ENCODE results near the gene NCOA3.

NCOA3 gene

GRCh38 chr20:47687095-47687987 is 185.7 kb downstream of the NCOA3 start:
- H3K4me1 Mint-ChIP-seq, result no peaks in the 10 kb centered on the region
- H3K9me3 Mint-ChIP-seq, result no peaks in the 10 kb centered on the region
- DNase-seq (ENCODE audit: low spot score in 2 of 2) (no peak), ATAC-seq (replicated peaks; ENCODE audit: extremely low read depth, poor library complexity, severe bottlenecking) (no peak)
- H3K27ac Mint-ChIP-seq (ENCODE audit: low read depth), result no peak overlapping the region
- H3K36me3 Mint-ChIP-seq (ENCODE audit: insufficient read depth), result peaks cover 2% of the 10 kb centered on the region
- no peak overlapping the region for H3K4me3 Mint-ChIP-seq
- H3K27me3 Mint-ChIP-seq, result peaks cover 45% of the 10 kb centered on the region

GRCh38 chr20:47688385-47689381 is 187.0 kb downstream of the NCOA3 start:
- H3K9me3 Mint-ChIP-seq, result no peaks in the 10 kb centered on the region
- H3K27me3 Mint-ChIP-seq, result peaks cover 45% of the 10 kb centered on the region
- H3K36me3 Mint-ChIP-seq (ENCODE audit: insufficient read depth), result peaks cover 2% of the 10 kb centered on the region
- DNase-seq (ENCODE audit: low spot score in 2 of 2) (no peak), ATAC-seq (replicated peaks; ENCODE audit: extremely low read depth, poor library complexity, severe bottlenecking) (no peak)
- H3K27ac Mint-ChIP-seq (ENCODE audit: low read depth), result no peak overlapping the region
- no peak overlapping the region for H3K4me3 Mint-ChIP-seq
- no peaks in the 10 kb centered on the region for H3K4me1 Mint-ChIP-seq

- Mint-ChIP-seq H3K9me3 (no peaks in the 10 kb centered on the region), H3K4me3 (no peak overlapping the region), H3K36me3 (ENCODE audit: insufficient read depth) (peaks cover 2% of the 10 kb centered on the region), H3K27ac (ENCODE audit: low read depth) (no peak overlapping the region), H3K27me3 (peaks cover 44% of the 10 kb centered on the region), H3K4me1 (no peaks in the 10 kb centered on the region)
- no peak for ATAC-seq (replicated peaks; ENCODE audit: extremely low read depth, poor library complexity, severe bottlenecking)
- DNase-seq (ENCODE audit: low spot score in 2 of 2), result no peak
Observed at GRCh38 chr20:47689731-47690130, 188.0 kb downstream of the NCOA3 start.

- Mint-ChIP-seq H3K9me3 (no peaks in the 10 kb centered on the region), H3K36me3 (ENCODE audit: insufficient read depth) (peaks cover 2% of the 10 kb centered on the region), H3K27ac (ENCODE audit: low read depth) (no peak overlapping the region), H3K4me3 (no peak overlapping the region), H3K27me3 (peaks cover 44% of the 10 kb centered on the region), H3K4me1 (no peaks in the 10 kb centered on the region)
- DNase-seq (ENCODE audit: low spot score in 2 of 2) (no peak), ATAC-seq (replicated peaks; ENCODE audit: extremely low read depth, poor library complexity, severe bottlenecking) (no peak)
Observed at GRCh38 chr20:47691625-47692024, 189.9 kb downstream of the NCOA3 start.

GRCh38 chr20:47694021-47694818 is 192.5 kb downstream of the NCOA3 start:
- Mint-ChIP-seq H3K36me3 (ENCODE audit: insufficient read depth) (no peaks in the 10 kb centered on the region), H3K4me1 (no peaks in the 10 kb centered on the region), H3K27ac (ENCODE audit: low read depth) (no peak overlapping the region), H3K9me3 (no peaks in the 10 kb centered on the region), H3K27me3 (peaks cover 22% of the 10 kb centered on the region), H3K4me3 (no peak overlapping the region)
- DNase-seq (ENCODE audit: low spot score in 2 of 2), result no peak
- ATAC-seq (replicated peaks; ENCODE audit: extremely low read depth, poor library complexity, severe bottlenecking), result no peak

GRCh38 chr20:47696856-47697255 is 195.2 kb downstream of the NCOA3 start:
- DNase-seq (ENCODE audit: low spot score in 2 of 2) (no peak), ATAC-seq (replicated peaks; ENCODE audit: extremely low read depth, poor library complexity, severe bottlenecking) (no peak)
- no peaks in the 10 kb centered on the region for H3K36me3 Mint-ChIP-seq (ENCODE audit: insufficient read depth)
- no peaks in the 10 kb centered on the region for H3K4me1 Mint-ChIP-seq
- H3K27me3 Mint-ChIP-seq, result peaks cover 23% of the 10 kb centered on the region
- H3K4me3 Mint-ChIP-seq, result no peak overlapping the region
- no peak overlapping the region for H3K27ac Mint-ChIP-seq (ENCODE audit: low read depth)
- no peaks in the 10 kb centered on the region for H3K9me3 Mint-ChIP-seq

GRCh38 chr20:47698142-47698541 is 196.5 kb downstream of the NCOA3 start:
- Mint-ChIP-seq H3K4me3 (no peak overlapping the region), H3K9me3 (no peaks in the 10 kb centered on the region), H3K27me3 (peaks cover 17% of the 10 kb centered on the region), H3K27ac (ENCODE audit: low read depth) (no peak overlapping the region), H3K36me3 (ENCODE audit: insufficient read depth) (peaks cover 1% of the 10 kb centered on the region), H3K4me1 (no peaks in the 10 kb centered on the region)
- ATAC-seq (replicated peaks; ENCODE audit: extremely low read depth, poor library complexity, severe bottlenecking) (no peak), DNase-seq (ENCODE audit: low spot score in 2 of 2) (no peak)

GRCh38 chr20:47699818-47700217 is 198.1 kb downstream of the NCOA3 start:
- Mint-ChIP-seq H3K27ac (ENCODE audit: low read depth) (no peak overlapping the region), H3K27me3 (peaks cover 23% of the 10 kb centered on the region), H3K36me3 (ENCODE audit: insufficient read depth) (peaks cover 1% of the 10 kb centered on the region), H3K4me3 (no peak overlapping the region), H3K9me3 (no peaks in the 10 kb centered on the region), H3K4me1 (no peaks in the 10 kb centered on the region)
- ATAC-seq (replicated peaks; ENCODE audit: extremely low read depth, poor library complexity, severe bottlenecking) (no peak), DNase-seq (ENCODE audit: low spot score in 2 of 2) (no peak)

- H3K9me3 Mint-ChIP-seq, result no peaks in the 10 kb centered on the region
- H3K4me3 Mint-ChIP-seq, result no peak overlapping the region
- no peak for DNase-seq (ENCODE audit: low spot score in 2 of 2)
- H3K4me1 Mint-ChIP-seq, result no peaks in the 10 kb centered on the region
- peaks cover 28% of the 10 kb centered on the region for H3K27me3 Mint-ChIP-seq
- no peak for ATAC-seq (replicated peaks; ENCODE audit: extremely low read depth, poor library complexity, severe bottlenecking)
- no peak overlapping the region for H3K27ac Mint-ChIP-seq (ENCODE audit: low read depth)
- peaks cover 1% of the 10 kb centered on the region for H3K36me3 Mint-ChIP-seq (ENCODE audit: insufficient read depth)
Observed at GRCh38 chr20:47700327-47700726, 198.6 kb downstream of the NCOA3 start.

- no peak for DNase-seq (ENCODE audit: low spot score in 2 of 2)
- ATAC-seq (replicated peaks; ENCODE audit: extremely low read depth, poor library complexity, severe bottlenecking), result no peak
- no peak overlapping the region for H3K4me3 Mint-ChIP-seq
Observed at GRCh38 chr20:47701612-47702011, 199.9 kb downstream of the NCOA3 start.

GRCh38 chr20:47703748-47704147 is 202.1 kb downstream of the NCOA3 start:
- no peak overlapping the region for H3K4me3 Mint-ChIP-seq
- no peaks in the 10 kb centered on the region for H3K4me1 Mint-ChIP-seq
- DNase-seq (ENCODE audit: low spot score in 2 of 2), result no peak
- peaks cover 37% of the 10 kb centered on the region for H3K27me3 Mint-ChIP-seq
- H3K27ac Mint-ChIP-seq (ENCODE audit: low read depth), result no peak overlapping the region
- ATAC-seq (replicated peaks; ENCODE audit: extremely low read depth, poor library complexity, severe bottlenecking), result no peak
- no peaks in the 10 kb centered on the region for H3K9me3 Mint-ChIP-seq
- H3K36me3 Mint-ChIP-seq (ENCODE audit: insufficient read depth), result peaks cover 3% of the 10 kb centered on the region

More at GRCh38 chr20:47701612-47702011, 199.9 kb downstream of the NCOA3 start:
- H3K9me3 Mint-ChIP-seq, result no peaks in the 10 kb centered on the region
- H3K4me1 Mint-ChIP-seq, result no peaks in the 10 kb centered on the region
- H3K27me3 Mint-ChIP-seq, result peaks cover 37% of the 10 kb centered on the region
- H3K27ac Mint-ChIP-seq (ENCODE audit: low read depth), result no peak overlapping the region
- peaks cover 3% of the 10 kb centered on the region for H3K36me3 Mint-ChIP-seq (ENCODE audit: insufficient read depth)
